NCI-H82 treated with DMSO at 0.1 percent for 48 hours (cell line): Measurements from ENCODE around the gene ZBED2.
"Not testable (repeated sequence)": the region's sequence is repeated elsewhere in the genome, so short reads cannot be mapped to it uniquely, and the experiment has no call there.

ENCODE experiments used
- DNase-seq: peaks from one replicate; lab custom pipeline; 2025; ENCODE audit not compliant: unreplicated experiment; lab: John Stamatoyannopoulos, UW

ZBED2 gene

DNA sequence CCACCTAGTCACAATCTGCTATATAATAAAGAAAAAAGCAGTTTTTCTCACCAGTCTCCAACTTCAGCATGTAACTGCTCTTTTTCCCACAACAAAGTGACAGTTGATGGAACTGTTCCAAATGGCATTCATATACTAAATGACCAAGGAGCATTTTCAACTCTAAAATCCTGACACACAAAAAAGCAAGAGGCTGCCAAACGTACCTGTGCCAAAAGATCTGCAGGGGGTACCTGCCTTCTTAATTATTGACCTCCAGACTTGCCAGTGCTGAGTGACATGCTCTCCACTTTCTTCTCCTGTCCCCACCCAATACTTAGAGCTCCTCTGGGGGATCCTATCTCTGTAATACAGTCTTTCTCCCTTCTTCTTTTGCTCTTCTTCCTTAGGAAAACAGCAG, 18.0 kb downstream of the ZBED2 start:
- DNase-seq: no peak

GRCh38 chr3:111571907-111572460, 23.2 kb downstream of the ZBED2 start:
- DNase-seq: no peak

- no peak for DNase-seq
Observed at GRCh38 chr3:111571282-111571681, 23.9 kb downstream of the ZBED2 start.

DNA sequence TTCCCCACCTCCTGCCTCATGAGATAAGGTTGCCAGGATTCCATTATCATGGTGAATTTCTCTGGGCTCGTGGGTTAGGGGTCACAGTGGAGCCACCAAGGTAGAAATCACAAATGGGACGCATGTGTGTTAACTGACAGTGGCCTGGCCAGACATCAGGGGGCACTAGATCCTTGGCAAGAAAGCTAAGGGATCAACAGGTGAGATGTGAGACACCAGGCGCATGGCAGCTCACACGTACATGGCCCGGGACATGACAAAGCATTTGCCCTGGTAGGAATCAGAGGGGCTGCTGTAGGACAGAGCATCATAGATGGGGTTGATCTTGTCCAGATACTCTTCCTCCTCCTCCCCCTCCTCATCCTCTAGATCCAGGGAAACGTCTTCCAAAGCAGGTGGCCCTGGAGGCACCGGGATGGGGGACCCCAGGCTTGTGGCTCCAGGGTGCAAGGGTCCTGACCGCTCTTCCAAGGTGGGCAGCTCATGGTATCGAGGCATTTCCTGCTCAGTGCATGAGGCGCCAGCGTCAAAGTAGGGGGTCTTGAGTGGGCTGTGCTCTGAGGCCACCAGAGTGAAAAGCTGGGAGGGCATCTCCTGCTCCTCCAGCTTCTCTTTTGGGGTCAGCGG, 24.6 kb downstream of the ZBED2 start:
- no peak for DNase-seq

- DNase-seq: no peak
Observed at GRCh38 chr3:111568911-111569310, 26.2 kb downstream of the ZBED2 start.

DNA sequence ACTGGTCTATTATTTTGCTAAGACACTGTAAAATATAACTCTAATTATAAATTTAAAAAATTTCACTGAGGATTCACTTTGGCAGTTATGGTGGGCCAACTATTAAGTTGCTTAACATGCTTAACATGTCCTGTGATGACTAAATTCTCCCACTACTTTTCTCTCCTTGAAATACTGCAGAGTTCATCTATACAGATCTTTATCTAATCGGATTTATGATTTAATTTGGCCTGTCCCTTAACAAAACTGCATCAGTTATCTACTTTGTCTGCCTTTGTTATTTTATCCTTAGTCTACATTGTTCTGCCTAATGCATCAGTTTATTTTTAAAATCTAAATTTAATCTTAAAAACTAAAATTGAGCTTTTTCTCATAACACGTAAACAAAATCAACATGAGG, 26.8 kb downstream of the ZBED2 start:
- DNase-seq: no peak

- no peak for DNase-seq
Observed at GRCh38 chr3:111566844-111567243, 28.3 kb downstream of the ZBED2 start.

- DNase-seq: not testable (repeated sequence)
Observed at GRCh38 chr3:111561902-111562301, 33.2 kb downstream of the ZBED2 start.

- no peak for DNase-seq
Observed at GRCh38 chr3:111548756-111549155, 46.4 kb downstream of the ZBED2 start.

DNA sequence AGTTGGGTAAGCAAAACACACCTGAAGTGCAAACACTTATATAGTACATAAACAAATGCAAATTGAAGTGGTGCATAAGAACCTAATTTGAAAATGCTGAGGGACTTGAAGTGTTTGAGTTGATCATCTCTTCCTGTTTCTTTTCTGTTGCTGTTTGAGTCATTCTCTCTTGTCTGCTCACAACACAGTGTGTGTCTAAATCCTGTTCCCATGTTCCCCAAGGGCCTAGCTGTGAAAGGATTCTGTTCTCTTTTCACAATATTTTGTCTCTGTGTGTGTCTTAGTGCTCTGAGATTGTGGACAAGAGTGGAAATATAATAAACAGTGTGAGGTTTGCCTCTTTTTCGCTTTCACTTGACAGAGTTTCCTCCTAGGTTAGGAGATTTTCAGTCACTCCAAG, 47.1 kb downstream of the ZBED2 start:
- DNase-seq: no peak

DNA sequence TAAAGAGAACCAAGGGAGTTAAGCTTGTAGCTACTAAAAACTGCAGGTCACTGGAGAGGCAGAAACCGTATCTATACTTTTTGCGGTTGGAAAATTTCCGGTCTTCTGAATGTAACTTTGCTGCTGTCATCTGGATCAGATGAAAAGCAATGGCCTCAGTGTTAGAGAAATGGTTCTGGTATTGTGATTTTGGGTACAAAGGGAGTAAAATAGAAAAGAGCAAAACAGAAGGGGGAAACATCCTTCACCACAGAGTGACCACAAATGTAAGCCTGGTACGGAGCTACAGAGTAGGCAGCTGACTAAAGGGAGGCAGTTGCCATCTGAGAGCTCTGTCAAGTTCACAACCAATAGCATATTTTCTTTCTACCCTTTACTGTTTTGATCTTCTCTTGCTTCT, 47.5 kb downstream of the ZBED2 start:
- DNase-seq: no peak

DNA sequence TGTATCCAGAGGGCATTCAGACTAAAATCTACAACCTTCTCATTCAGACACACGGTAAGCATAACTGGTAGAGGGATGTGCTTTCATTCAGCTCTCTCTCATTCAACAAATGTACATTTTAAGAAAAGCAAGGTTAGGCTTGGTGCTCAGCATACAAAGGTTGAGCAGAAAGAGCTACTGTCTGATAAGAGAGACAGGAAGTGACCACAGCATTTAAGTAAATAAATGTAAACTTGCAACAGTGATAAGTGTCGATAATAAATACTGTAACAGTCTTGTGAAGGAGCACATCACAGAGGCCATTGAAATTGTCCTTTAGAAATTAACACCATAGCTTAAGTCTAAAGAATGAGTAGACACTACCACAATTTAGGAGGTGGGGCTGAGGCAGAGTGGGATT, 49.8 kb downstream of the ZBED2 start:
- DNase-seq: no peak
